ENCODE measurements around the gene SYT6. TPM values are rescaled to one million over a fixed set of nuclear protein-coding genes. Genes with fewer than 3 reads are reported as not detected.

SYT6 gene
- total RNA-seq, 1 donor, result not detected

DNA sequence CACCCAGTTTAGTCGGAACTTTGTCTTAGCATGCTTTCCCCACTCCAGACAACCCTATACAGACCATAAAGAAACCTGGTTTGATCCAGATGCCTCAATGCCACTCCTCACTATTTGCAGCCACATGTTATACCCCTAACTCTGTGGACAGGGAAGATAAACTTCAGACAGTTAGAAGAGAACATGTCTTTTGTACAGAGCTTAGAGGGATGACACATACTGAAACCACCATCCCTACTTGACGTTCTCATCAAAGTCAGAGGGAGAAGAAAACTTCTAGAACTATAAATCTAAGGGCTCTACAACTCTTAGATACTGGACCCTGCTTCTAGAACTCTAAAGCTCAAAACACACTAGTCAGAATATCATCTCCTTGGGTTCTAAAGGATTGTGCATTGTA is 3.7 kb downstream of the SYT6 start:
- no peak overlapping the region for H3K4me3 ChIP-seq (ENCODE audit: low read depth, low read length)
- TF ChIP-seq, protein P1, sequence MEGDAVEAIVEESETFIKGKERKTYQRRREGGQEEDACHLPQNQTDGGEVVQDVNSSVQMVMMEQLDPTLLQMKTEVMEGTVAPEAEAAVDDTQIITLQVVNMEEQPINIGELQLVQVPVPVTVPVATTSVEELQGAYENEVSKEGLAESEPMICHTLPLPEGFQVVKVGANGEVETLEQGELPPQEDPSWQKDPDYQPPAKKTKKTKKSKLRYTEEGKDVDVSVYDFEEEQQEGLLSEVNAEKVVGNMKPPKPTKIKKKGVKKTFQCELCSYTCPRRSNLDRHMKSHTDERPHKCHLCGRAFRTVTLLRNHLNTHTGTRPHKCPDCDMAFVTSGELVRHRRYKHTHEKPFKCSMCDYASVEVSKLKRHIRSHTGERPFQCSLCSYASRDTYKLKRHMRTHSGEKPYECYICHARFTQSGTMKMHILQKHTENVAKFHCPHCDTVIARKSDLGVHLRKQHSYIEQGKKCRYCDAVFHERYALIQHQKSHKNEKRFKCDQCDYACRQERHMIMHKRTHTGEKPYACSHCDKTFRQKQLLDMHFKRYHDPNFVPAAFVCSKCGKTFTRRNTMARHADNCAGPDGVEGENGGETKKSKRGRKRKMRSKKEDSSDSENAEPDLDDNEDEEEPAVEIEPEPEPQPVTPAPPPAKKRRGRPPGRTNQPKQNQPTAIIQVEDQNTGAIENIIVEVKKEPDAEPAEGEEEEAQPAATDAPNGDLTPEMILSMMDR (IDR thresholded peaks at IDR 0.05; ENCODE audit: insufficient read depth, low read length), result no peak
- DNase-seq (ENCODE audit: low read depth), result no peak

DNA sequence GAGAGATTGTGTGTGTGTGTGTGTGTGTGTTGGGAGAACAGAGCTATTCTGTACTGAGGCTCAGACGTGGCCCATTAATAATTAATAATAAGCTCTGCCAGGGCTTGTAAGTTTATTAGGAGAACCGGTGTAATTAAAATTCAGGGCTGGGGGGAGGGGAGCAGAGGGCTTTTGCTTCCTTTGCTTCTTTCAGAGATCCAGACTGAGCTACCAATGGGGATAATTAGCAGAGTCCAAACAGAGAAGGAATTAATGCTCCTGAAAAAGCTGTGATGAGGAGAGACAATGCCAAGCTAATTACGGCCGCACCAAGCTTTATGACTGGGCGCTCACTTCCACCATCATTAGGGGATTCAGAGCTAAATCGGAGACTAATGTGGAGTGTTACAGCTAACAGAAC is 4.5 kb downstream of the SYT6 start:
- TF ChIP-seq, protein P1 (IDR thresholded peaks at IDR 0.05; ENCODE audit: insufficient read depth, low read length), result no peak
- no peak overlapping the region for H3K4me3 ChIP-seq (ENCODE audit: low read depth, low read length)
- no peak for DNase-seq (ENCODE audit: low read depth)

DNA sequence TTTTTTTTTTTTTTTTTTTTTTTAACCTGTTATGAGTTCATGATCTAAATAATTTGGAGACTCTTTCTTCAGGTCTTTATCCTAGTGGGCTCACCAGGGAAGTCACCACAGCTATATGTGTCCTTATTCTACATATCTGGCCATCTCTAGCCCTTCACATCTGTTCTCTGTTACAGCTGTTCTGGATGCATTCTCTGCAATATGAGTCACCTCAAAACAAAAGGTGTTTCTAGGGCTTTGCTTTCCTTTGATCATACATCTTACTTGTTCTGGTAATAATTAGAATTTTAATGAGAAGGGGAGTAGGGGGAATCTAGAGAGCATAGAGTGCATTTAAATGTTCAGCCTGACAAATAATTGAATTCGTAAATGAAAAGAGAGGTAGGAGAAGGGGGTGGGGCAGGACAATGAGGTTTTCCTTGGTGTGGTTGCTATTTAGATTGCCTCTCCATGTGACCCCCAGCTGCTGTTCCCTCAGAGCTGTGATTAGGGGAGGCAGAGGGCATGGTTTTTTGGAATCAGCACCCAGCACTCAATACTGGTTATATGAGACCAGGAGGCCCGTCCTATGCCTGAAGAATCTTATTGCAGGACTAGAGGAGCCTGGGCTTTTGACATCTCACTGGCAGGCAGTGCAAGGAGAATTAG is 8.0 kb downstream of the SYT6 start:
- DNase-seq (ENCODE audit: low read depth), result no peak
- H3K4me3 ChIP-seq (ENCODE audit: low read depth, low read length), result no peak overlapping the region
- TF ChIP-seq, protein P1 (IDR thresholded peaks at IDR 0.05; ENCODE audit: insufficient read depth, low read length), result no peak

DNA sequence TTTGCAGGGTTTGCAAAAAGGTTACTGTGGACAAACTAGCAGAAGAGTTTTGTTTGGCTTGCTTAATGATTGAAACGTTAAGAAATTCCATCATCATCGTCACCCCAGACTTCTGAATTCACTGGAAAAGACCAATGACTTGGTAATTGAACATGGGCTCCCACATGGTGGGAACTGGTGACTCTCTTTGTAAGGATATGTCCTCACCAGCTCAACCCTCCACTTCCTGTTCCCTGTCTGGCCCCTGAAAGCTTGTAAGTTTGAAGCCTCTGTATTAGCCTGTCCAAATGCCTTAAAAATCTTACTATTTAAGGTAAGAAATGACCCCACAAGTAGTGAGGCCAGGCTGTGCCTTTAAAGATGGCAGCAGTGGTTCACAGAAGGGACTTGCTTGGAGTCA is 9.7 kb downstream of the SYT6 start:
- no peak for DNase-seq (ENCODE audit: low read depth)
- H3K4me3 ChIP-seq (ENCODE audit: low read depth, low read length), result no peak overlapping the region
- TF ChIP-seq, protein P1 (IDR thresholded peaks at IDR 0.05; ENCODE audit: insufficient read depth, low read length), result no peak

DNA sequence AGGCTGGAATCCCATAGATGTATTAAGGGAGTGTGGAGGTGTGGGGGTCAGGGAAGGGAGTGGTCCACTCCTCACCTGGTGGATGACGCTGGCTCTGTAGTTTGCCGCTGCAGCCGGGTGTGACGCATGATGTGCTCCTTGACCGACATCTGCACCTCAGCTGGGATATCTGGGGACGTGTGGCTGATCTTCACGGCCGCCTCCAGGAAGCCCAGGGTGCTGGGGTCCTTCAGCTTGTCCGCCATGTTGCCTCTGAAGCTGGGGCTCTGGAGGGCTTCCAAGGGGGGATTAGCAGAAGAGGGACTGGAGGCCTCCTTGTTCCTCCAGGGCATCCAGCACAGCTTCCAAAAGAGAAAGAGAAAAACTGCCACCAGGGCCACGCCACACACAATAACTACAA is 14.1 kb downstream of the SYT6 start:
- TF ChIP-seq, protein P1 (IDR thresholded peaks at IDR 0.05; ENCODE audit: insufficient read depth, low read length), result no peak

DNA sequence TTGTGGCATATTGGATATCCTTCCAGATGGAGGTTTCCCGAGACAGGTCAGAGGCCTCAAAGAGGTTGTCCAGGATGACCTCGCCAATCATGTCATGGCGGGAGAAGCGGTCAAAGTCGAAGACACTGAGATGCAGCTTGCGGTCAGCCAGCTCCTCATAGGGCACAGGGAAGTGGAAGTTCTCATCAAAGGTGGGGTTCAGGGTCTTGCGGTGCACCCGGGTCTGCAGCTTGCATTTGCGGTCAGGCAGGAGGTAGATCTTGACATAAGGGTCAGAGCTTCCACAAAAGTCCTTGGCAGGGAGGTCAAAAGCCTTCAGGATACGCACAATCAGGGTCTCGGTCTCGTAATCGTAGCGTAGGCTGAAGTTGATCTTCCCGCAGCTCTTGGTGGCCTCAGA is 16.2 kb downstream of the SYT6 start:
- no peak overlapping the region for H3K4me3 ChIP-seq (ENCODE audit: low read depth, low read length)
- TF ChIP-seq, protein P1 (IDR thresholded peaks at IDR 0.05; ENCODE audit: insufficient read depth, low read length), result no peak
- DNase-seq (ENCODE audit: low read depth), result no peak

More for the DNA sequence above, 14.1 kb downstream of the SYT6 start:
- DNase-seq (ENCODE audit: low read depth), result no peak
- no peak overlapping the region for H3K4me3 ChIP-seq (ENCODE audit: low read depth, low read length)

DNA sequence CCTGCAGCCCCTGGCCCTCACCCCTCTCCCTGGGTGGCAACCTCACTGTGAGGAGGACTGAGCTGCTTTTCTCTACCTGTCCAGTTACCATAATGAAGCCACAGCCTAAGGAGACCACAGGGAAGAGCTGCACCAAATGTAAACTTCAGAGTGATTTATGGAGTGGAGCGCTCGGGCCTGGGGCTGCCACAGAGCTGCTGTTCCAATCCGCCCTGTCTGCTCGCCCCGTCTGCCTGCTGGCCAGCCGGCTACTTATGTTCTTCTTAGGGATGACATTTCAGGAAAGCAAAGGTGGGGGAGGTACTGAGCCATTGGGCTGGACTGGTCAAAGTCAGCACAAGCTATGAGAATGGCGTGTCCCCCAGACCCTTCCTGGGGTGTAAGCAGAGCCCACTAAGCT is 17.9 kb downstream of the SYT6 start:
- no peak overlapping the region for H3K4me3 ChIP-seq (ENCODE audit: low read depth, low read length)
- TF ChIP-seq, protein P1 (IDR thresholded peaks at IDR 0.05; ENCODE audit: insufficient read depth, low read length), result no peak

More for the DNA sequence above, 17.9 kb downstream of the SYT6 start:
- DNase-seq (ENCODE audit: low read depth), result no peak
